GM18519 (cell line): ENCODE data around the gene SAFB2.

Source experiments
- ATAC-seq: cut with Tn5 transposase; IDR thresholded peaks from one replicate; pipeline ENCODE4 v1.9.1; 2021; ENCODE audit warnings: mild to moderate bottlenecking, moderate library complexity; ENCODE audit not compliant: unreplicated experiment, low FRiP score

The SAFB2 gene

DNA sequence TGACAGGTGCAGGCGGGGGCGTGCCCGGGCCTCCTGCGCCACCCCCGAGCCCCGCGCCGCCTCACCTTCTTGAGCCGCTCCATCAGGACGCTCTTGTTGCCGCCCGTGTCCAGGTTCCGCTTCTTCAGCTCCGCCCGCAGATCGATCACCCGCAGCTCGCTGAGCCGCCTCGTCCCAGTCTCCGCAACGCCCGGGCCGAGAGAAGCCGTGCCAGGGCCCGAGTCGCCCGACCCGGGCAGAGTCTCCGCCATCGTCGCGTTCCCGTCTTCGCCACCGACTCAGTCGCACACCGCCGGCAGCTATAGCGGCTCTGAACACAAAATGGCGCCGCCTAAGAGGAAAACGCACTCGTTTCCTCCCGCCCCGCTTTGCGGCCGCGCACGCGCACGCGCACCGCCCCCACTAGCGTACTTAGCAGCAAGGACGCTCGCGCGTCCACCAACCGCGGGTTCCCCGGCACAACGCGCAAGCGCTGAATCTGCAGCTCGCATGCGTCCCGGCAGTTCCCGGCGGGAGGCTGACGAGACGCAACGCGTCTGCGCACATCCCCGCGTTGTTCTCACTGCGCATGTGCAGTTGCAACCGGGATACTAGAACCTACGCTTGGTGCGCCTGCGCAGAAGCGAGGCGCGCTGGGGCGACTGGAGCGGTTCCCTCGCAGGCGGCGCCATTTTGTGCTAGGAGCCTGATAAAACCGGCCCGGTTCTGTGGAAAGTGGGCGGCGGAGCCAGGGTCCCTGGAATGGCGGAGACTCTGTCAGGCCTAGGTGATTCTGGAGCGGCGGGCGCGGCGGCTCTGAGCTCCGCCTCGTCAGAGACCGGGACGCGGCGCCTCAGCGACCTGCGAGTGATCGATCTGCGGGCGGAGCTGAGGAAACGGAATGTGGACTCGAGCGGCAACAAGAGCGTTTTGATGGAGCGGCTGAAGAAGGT is at the start of gene SAFB2, which contains the start of gene SAFB:
SAFB2 (minus strand) TSS at position 312 of the 932 bp plus-strand sequence; CDS start at position 251, 61 bp downstream.
SAFB (plus strand) TSS at position 619 of the 932 bp plus-strand sequence; CDS start at position 742, 123 bp downstream.
- peak; percentile 69 for ATAC-seq

DNA sequence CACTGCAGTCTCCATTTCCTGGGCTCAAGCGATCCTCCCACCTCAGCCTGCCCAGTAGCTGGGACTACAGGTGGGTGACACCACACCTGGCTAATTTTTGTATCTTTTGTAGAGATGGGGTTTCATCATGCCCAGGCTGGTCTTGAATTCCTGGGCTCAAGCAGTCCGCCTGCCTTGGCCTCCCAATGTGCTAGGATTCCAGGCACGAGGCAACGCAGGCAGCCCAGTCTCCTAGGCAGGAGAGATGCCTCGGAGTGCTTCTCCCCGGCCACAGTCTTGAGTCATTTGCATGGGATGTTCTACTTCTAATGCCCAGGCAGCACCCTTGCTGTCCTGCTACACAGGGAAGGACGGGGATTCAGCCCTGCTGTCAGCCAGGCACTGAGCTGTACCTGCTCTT is 49.0 kb upstream of the SAFB2 start:
- no peak for ATAC-seq

DNA sequence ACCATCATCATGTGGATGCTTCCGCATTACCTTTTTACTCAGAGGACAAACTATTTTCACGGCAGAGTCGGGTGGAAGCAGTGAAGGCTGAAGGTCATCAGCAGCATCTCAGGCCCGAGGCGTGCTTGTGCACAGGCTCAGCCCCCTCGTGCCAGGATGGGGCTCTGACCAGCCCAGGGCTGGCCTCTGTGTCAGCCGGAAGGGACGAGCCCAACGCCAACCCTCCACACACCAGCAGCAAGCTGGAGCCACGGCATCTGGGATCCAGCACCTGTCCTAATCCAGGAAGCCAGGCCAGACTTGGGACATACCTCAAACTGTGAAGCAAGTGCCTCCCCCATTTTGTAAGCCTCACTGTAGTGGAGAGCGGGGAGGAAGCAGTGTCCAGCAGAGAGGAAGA is 46.6 kb upstream of the SAFB2 start:
- no peak for ATAC-seq

DNA sequence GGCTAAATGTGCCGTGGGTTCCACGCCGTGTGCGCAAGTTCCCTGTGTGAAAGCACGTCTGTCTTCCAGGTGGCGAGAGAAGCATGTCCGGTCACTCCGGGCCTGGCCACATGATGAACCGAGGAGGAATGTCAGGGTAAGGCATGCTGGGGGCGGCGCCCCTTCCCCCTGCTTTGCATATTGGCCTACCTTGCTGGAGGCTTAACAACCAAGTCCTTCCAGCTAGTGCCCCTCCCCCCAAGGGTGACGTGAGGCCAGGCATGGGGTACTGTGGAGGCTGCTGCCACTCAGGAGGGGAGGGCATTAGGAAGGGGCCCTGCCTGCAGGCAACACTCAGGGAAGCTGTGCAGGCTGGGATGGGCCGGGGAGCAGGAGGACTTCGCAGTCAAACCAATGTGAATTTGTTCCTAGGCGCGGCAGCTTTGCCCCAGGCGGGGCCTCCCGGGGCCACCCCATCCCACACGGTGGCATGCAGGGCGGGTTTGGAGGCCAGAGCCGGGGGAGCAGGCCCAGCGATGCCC is 45.2 kb upstream of the SAFB2 start:
- ATAC-seq, result no peak

DNA sequence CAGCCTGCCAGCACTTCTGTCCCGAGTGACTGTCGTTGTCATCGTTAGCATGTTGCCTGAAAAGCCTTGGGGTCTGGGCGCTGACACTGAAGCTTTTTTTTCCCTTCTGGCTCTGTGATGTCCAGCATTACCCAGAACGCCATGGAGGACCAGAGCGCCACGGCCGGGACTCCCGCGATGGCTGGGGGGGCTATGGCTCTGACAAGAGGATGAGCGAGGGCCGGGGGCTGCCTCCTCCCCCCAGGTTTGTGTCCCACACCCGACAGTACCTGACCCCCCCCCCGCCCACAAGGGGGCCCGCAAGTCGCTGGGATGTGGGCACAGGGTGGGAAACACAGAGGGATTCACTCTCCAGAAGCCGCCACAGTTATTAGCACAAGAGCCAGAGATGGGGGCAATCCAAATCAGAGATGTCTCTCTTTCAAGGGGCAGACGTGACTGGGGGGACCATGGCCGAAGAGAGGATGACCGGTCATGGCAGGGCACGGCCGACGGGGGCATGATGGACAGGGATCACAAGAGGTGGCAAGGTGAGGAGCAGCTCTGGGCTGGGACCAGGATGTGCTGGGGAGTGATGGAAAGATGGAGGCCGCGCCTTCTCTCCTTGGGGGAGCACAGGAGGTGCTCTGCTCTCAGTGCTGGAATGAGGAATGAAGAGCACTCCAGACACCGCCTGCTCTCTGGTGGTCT is 44.5 kb upstream of the SAFB2 start:
- no peak for ATAC-seq

DNA sequence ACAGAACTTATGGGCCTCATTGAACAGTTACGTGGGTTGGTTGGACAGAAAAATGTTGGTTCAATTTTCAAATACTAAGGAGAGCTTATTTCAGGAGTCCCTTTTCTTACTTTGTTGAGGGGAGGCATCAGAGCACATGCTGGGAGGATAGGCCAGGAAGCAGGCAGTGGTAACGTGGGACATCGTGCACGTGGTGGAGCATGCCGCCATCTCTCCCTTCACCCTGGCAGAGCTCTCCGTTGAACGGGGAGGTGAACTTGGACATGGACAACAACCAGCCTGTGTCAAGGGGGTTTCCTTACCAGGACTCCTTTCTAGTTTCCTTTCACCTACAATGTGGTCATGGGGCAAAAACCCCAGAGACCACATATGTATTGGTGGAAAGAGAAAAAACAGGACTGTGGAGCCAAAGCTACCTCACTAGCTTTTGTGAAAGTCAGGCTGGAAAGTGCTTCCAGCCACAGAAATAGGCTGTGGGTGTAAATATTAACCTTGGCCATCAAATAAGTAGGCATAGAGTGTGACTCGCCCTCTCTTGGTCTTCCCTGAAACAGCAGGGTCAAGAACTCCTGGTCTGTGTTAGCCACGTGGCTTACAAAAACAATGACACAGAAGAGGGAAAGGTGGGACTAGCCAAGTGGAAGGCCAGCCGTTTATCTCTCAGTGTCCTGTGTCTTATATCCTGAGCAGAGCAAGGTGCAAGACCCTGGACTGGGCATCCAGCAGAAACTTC is 43.4 kb upstream of the SAFB2 start:
- ATAC-seq, result no peak

DNA sequence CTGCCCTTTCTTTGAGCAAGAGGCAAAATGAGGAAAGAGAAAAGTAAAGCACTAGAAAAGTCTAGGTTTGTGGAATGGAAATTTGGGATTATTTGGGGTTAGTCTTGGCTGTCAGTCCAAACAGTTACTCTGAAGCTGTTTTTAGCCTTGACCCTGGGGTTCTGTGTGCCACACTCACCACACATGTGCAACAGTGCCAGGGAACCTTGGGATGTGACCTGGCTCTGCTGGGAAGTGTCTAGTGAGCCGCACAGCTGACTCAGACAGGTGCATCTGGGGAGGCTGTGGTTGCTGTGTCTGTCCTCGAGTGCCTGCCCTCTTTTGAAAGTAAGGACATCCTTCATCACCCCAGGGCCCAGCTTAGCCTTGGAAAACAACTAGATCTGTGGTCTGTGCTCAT is 41.9 kb upstream of the SAFB2 start:
- ATAC-seq, result no peak

DNA sequence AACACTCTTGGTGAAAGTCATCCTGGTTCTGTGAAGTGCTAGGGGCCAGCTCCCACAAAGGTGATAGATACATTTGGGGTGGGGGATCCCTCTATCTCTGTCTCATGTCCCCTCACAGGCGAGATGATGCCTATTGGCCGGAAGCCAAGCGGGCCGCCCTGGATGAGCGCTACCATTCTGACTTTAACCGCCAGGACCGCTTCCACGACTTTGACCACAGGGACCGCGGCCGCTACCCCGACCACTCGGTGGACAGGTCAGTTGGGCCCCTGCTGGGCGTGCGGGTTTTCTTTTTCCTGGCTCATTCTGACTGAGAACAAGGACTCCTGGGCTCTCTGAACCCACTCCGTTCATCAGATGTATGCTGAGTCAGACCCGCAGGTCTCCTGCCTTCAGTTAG is 41.3 kb upstream of the SAFB2 start:
- no peak for ATAC-seq

DNA sequence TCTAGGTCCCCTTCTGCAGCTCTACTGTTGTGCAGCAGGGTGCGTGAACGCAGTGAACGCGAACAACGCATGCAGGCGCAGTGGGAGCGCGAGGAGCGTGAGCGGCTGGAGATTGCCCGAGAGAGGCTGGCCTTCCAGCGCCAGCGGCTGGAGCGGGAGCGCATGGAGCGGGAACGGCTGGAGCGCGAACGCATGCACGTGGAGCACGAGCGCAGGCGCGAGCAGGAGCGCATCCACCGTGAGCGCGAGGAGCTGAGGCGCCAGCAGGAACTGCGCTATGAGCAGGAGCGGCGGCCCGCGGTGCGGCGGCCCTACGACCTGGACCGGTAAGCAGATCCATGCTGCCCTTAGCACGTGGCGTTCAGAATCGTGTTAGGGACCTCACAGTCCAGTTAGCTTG is 38.9 kb upstream of the SAFB2 start:
- no peak for ATAC-seq

DNA sequence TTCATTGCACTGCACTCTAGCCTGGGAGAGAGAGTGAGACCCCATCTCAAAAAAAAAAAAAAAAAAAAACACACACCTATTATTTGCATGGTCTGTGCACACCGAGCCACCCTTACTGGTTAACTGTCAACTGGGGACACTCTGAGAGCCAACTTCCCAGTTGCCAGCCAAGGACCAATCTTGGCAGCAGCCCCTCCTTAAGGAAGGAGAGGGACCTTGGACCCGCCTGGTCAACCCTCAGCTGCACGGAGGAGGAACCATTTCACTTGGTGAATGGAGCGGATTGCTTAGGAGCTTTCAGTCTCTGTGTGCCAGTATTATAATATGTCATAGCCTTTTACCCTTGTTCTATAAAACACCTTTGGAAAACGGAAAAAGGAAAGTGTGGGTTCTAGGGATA is 32.8 kb upstream of the SAFB2 start:
- ATAC-seq, result no peak

DNA sequence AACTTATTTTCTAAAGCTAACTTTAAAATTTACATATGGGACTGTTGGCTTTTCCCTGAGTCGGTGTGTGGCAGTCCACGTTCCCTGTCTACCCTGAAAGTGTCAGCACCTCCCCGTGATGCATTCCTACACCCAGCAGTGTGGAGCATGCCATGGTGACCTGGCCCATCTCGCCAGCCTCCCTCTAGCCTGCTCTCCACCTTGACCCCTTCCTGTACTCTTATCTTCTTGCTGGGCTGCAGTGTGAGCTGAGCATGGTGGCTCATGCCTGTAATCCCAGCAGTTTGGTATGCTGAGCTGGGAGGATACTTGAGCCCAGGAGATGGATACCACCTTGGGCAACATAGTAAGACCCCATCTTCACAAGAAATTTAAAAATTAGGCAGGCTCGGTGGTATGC is 32.4 kb upstream of the SAFB2 start:
- ATAC-seq, result no peak

DNA sequence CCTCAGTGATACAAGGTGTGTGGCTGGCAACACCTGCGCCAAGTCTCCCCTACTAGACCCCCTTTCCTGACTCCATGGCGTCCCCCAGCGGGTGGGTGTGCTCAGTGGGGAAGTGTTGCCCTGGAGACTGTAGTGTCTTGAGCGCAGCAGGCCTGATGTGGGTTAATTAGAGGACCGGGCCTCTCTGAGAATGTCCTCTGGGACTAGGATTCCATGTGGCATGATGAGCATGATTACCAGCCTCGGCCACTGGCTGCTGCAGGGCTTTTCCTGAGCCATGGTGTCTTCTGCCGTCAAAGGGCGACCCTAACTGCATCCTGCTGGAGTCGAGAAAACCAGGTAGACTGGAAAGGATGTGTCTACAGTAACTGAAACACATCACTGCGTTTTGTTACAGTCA is 29.7 kb upstream of the SAFB2 start:
- ATAC-seq, result no peak

DNA sequence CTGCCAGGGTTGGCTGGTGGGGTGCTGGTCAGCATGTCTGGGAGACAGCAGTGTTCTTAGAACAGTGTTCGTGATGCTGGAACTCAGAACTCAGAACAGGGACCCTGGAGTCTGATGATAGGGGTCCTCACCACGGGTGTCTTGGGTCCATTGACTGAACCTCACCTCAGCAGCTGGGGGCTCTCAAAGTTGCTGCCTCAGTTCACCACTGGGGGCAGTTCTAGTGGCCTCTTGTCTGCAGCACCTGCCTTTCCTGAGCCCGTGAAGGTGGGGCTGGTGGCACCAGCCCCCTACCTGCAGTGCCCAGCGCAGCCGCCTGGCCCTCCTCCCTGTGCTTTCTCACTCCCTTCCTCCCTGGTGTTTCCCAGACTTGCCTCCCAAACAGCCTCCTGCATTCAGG is 28.8 kb upstream of the SAFB2 start:
- ATAC-seq, result no peak

DNA sequence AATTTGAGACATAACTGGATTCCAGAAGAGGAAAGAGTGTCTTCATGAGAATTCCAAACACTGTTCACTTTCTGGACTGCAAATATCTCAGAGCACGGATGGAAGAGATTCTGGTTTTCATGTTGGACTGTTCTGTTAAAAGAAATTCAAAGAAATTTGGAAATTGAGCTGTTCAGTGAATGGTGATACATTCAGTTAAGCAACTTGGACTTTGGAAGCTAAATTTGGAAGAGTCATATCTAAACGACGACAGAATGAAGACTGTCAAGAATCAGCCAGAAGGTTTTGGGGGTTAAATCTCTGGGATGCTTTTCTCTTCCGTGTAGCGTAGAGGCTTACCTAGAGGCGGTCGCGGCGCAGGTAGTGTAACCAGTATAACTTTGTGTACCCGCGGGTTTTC is 25.9 kb upstream of the SAFB2 start:
- ATAC-seq, result no peak

DNA sequence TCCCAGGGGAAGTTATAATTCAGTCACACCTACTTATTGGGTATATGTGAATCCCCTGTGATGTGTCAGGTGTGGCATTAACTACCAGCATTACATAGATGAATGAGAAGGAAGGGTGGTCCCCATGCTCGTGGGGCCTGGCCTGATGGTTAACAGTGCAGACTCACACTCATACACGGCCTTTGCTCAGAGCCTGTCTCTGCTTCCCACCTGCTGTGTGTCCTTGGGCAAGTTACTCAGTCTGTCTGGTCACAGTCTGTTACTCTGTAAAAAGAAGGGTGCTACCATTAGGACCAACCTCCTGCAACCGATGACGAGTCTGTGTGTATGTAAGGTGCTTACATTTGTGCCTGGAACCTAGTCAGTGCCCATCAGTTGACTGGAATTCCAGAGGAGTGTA is 24.1 kb upstream of the SAFB2 start:
- ATAC-seq, result no peak

DNA sequence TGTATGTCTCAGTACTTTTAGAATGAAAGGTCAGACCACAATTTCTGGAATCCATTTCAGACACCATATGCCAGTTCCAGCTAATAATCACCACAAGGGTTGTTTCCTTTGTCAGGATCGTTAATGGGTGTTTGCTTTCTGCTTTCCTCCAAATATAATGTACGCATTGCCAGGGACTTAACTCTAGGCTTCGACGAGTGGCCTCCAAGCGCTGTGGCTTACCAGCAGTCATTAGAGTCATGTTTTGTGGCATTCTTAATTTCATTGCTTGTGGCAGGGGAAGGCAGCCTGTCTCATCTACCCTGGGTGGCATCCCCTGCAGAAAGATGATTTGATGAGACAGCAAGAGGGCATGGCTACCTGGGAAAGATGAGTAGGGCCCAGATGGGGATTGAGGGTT is 22.8 kb upstream of the SAFB2 start:
- no peak for ATAC-seq

DNA sequence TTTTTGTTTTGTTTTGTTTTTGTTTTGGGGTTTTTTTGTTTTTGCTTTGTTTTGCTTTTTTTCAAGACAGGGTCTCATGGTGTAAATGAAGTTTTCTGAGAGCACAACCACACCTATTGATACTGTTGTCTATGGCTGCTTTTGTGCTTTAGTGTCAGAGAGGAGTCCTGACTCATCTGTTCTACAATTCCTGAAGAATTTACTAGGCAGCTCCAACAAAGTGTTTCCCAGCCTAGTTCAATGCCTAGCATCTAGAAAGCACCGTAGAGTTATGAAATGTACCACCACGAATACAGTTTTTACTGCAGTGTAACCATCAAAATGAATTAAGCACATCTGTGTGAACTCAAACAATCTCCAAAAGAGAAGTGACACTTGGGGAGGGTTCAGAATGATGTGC is 21.5 kb upstream of the SAFB2 start:
- ATAC-seq, result no peak

DNA sequence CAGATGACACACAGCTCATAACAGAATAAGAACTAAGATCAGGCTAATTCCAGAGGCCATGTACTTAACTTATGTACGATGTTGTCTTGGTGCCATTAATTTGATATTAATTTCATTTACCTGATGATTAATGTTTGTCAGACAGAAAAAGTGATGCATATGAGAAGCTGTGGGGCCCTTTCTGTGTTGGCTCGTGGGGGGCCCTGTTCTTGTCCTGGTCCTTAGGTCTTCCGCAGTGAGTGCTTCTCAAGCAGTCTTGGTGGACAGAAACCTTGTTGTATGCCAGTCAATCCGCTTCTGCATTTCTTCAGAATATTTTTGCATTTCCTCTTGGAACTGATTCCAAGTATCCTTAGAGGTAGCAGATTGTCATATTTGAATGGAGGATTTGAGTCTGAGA is 20.5 kb upstream of the SAFB2 start:
- no peak for ATAC-seq

DNA sequence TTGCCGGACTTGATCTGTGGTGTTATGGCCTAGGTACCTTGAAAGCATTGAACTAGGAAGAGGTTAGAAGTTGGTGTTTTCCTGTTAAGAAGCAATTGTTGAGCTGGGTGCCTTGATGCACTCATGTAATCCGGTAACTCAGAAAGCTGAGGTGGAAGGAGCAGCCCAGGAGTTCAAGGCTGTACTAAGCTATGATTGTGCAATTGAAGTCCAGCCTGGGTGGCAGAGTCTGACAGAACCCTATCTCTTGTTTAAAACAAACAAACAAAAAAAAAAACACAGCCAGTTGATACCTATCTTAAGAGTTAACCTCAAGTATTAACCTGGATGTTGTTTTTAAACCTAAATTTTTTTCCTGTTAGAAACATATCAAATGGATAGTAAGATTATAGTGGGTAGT is 19.6 kb upstream of the SAFB2 start:
- ATAC-seq, result no peak

DNA sequence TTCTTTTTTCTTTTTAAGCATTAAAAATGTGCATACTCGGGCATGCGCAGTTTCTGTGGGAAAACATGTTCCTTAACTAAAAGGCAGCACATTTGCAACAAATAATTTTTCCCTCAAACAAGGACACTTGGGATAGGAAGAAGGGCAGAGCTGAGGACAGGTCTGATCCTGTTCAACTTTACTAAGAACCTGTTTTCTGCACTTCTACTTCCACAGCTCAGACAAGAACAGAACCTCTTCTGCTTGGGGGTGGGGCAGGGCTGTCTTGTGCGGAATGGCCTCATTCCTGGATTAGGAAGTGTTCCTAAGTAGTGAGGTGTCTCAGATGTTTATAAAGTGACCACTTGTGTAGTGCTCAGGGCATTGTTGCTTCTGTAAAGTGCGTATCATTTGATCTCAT is 18.6 kb upstream of the SAFB2 start:
- no peak for ATAC-seq

DNA sequence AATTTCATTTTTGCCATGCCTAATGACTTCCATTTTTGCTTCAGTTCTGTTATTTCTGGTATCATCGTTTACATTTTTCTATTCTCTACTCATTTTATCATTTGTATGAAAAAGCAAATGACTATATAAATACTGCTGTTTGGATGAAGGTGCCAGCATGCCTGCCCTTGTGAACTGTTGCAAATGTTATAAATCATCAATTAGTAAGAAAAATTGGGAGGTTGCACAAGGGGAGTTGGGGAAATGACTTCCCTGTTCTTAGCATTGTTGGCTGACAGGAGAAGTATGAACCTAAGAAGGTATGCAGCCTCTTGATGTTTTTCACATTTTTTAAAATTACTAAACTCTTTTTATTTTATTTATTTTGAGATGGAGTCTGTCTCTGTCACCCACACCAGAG is 15.4 kb upstream of the SAFB2 start:
- ATAC-seq, result no peak
